Amniotic epithelial cell (primary cell): ENCODE results near the gene SIGLEC7.

ENCODE experiments used
- DNase-seq: peaks from one replicate; pipeline ENCODE4 v3.0.0-alpha.2; 2010; ENCODE audit warnings: low read depth

The SIGLEC7 gene

GRCh38 chr19:51119101-51119500 lies 23.0 kb upstream of the SIGLEC7 start:
- peak; percentile 35 for DNase-seq

DNA sequence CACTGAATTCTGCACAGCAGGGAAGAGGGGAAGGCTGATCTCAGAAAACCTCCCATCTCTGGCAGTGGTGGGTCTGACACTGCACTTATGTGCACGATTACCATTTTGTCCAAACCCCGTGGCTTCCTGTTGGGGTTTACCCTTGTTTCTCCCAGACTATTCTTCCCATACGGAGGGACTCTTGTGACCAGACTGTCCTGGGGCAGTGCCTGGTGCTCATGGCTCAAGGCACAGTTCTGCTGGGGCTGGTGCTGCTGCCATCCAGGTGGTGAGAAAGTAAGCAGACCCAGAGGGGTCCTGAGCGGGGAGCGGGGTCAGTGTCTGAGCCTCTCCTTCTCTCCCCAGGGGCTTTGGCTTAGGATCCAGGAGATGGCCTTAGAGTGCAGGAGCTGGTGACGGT lies 22.5 kb upstream of the SIGLEC7 start:
- DNase-seq: no peak

GRCh38 chr19:51120160-51120559 lies 21.9 kb upstream of the SIGLEC7 start:
- DNase-seq: no peak

DNA sequence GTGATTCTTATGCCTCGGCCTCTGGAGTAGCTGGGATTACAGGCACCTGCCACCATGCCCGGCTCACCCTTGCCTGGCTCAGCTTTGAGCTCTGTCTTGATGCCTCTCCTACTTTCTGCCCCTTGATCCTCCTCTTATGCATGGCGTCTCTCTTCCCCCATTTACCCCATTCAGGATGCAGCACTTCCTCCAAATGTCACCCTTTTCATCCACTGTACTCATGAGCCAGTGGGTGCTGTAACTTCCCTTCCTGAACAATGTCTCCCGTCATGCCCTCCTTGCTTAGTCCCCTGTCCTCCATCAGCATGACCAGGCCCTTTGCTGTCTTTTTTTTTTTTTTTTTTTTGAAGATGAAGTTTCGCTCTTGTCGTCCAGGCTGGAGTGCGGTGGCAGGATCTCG lies 20.8 kb upstream of the SIGLEC7 start:
- no peak for DNase-seq

DNA sequence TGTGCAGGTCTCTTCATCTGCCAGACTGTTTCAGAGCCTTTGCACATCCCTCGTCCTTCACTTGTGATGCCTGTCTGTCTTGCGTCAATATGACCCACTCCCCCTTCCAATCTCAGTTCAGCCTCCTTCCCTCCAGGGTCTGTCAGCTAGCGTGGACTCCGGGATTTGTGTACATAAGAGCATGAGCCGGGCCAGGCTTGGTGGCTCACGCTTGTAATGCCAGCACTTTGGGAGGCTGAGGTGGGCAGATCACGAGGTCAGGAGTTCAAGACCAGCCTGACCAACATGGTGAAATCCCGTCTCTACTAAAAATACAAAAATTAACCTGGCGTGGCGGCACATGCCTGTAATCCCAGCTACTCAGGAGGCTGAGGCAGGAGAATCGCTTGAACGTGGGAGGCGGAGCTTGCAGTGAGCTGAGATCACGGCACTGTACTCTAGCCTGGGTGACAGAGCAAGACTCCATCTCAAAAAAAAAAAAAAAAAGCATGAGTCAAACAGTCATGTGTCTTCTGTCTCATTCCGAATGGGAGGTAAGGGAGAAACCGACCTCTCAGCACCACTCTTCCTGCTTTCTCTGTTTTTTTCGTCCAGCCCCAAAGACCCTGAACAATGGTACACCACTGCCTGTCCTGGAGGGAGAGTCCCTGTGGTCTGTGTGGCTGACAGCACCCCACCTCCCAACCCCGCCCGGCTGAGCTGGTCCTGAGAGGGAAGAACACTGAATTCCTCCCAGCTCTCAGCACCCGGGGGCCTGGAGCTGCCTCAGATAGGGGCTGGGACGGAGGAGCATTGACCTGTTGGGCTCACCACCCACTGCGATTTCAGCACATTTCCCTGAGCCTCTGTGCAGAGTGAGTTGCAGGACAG lies 19.8 kb upstream of the SIGLEC7 start:
- DNase-seq: peak; percentile 80

GRCh38 chr19:51123381-51123800 lies 18.7 kb upstream of the SIGLEC7 start:
- peak; percentile 36 for DNase-seq

DNA sequence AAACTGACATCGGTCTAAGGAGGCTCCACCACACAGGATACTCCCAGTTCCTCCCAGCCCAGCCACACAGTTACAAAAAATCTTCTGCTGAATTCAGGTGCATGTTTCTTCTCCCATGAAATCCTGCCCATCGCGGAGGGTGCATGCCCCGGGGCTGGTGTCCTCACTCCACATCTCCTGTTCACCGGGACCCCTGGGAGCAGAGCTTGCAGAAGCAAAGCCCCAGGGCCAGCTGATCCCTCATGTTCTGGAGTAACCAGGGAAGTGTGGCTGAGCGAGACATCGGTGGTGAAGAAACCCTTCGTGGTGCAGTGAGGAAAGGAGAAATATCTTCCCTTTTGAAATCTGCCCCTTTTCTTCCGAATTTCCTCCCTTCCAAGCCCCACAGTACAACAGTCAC lies 18.3 kb upstream of the SIGLEC7 start:
- no peak for DNase-seq

DNA sequence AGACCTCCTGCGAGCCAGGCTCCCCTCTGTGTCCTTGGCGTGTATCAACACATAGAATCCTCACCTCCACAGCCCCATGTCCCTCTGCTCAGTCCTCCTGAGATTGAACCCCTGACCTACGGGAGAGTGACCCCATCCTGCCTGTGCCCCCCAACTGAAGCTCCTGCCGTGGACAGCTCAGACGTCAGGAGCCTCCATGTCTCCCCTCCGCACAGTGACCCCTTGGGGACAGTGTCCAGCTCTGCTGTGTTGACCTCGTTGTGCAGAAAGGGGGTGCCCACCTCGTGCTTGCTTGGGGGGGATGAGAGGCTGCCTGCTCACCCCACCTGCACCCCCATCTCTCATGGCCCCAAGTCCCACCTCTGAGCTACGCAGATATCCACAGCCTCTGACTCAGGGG lies 17.9 kb upstream of the SIGLEC7 start:
- DNase-seq: no peak

GRCh38 chr19:51124729-51125128 lies 17.4 kb upstream of the SIGLEC7 start, which contains the start of gene SIGLEC9:
TSS of gene SIGLEC9 (plus strand) at chr19:51124906. CDS start at chr19:51124975, 69 bp downstream.
- no peak for DNase-seq

GRCh38 chr19:51125421-51126075 lies 16.6 kb upstream of the SIGLEC7 start:
- no peak for DNase-seq

GRCh38 chr19:51127032-51127431 lies 15.1 kb upstream of the SIGLEC7 start:
- no peak for DNase-seq

DNA sequence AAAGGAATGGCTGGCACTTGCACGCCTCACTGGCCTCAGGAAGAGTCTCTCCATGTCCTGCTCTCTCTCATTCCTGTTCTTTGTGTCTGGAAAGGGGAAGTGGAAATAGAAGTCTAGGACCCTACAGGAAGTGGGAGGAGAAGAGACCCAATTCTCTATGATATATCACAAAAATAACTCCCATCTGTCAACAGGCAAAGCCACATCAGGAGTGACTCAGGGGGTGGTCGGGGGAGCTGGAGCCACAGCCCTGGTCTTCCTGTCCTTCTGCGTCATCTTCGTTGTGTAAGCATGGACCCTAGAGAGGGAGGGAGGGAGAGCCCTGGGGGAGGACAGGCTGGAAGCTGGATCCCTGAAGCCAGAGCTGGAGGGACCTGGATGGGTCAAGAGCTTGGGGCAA lies 14.3 kb upstream of the SIGLEC7 start:
- peak; percentile 89 for DNase-seq

DNA sequence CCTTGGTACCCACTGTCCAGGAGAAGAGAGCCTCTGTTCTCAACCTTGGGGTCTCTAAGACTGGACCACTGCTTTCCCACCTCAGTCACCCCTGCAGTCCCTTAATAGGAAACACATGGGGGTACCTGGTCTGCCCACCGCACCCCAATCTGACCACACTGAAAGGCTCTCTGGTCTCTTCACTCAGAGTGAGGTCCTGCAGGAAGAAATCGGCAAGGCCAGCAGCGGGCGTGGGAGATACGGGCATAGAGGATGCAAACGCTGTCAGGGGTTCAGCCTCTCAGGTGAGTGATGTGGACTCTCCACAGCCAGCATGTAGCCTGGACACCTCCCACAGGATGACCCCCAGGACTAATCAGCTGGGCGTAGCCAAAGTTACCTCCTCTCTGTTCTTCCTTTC lies 13.9 kb upstream of the SIGLEC7 start:
- DNase-seq: no peak

GRCh38 chr19:51129716-51130115 lies 12.4 kb upstream of the SIGLEC7 start:
- DNase-seq: peak; percentile 62

GRCh38 chr19:51131780-51132680 lies 10.1 kb upstream of the SIGLEC7 start:
- DNase-seq: peak; percentile 99

DNA sequence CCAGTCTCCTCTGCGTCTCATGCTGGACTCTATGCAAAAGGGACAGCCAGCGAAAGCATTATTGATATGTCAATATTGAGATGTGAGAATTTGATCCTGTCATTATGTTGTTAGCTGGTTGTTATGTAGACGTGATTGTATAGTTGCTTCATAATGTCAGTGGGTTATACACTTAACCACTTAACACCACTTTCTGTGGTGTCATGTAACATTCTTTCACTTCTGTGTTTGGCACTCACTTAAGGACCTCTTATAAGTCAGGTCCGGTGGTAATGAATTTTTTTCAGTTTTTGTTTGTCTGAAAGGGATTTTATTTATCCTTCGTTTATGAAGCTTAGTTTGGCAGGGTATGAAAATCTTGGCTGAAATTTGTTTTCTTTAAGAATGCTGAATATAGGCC lies 7.1 kb upstream of the SIGLEC7 start:
- DNase-seq: no peak

DNA sequence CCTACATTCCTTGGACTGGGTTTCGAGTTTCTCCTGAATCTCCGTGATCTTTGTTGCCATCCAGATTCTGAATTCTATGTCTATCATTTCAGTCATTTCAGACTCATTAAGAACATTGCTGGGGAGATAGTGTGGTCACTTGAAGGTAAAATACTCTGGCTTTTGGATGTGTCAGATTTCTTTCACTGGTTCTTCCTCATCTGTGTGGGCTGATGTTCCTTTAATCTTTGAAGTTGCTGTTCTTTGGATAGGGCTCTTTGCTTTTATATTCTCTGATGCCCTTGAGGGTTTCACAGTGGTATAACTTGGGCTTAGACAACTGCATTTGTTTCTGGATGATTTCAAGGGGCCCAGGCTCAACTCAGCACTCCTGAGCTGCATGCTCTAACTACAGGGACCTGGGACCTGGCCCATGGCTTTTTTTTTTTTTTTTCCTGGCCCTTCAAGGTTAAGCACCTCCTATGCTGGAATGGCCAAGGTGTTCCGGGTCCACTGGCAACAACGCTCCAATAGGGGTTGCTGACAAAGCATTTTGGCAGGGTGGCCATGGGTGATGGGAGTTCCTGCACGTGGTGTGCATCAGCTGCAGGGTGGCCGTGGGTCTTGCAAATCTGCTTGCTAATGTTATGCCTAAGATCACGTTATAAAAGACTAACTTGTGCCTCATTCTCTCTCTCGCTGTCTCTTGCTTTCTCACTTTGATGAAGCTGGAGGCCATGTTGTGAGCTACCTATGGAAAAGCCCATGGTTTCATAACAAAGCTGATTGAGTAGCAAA lies 5.9 kb upstream of the SIGLEC7 start:
- no peak for DNase-seq

DNA sequence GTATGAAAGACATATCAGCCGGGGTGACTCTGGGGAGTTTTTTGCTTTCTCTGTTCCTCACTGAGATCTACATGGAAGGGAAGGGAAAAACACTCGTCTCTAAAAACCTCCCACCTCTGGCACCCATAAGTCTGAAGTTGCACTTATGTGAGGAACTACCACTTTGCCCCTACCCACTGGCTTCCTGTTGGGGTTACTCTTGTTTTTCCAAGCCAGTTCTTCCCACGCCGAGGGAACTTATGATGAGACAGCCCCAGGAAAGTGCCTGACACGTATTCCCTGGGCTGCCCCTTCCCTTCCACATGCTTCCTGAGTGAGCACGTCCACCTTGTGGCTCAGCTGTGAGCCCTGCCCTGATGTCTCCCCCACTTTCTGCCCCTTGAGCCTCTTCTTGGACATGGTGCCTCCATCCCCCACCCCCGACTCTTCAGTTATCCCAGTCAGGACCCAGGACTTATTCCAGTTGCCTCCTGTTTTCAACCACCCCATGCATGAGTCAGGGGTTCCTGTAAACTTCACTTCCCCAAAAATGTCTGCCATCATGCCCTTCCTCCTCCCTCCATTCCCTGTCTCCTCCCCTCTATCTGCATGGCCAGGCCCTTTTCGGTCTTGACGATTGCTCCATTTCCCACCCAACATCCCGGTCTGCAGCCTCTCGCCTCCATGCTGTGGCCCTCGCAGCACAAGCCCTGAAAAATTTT lies 5.1 kb upstream of the SIGLEC7 start:
- no peak for DNase-seq

- DNase-seq: no peak
Measured at GRCh38 chr19:51137792-51138425, 4.2 kb upstream of the SIGLEC7 start.

DNA sequence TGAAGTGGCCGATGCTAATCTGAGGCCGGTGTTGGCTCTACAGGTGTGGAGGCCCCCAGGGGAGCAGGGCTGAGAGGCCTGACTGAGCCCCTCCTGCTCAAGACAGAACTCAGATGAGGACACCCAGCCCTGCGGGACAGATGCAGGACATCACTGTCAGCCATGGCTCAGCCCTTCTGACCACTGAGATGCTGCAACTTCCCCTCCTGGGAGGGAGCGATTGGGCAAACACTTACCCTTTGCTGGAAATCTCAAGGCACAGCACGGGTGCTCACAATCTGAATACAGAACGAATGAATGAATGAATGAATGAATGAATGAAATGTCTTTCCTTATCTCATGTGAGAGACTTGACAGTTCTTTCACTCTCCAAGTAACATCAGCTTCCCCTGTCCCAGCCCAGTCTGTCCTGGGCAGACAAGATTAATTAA lies 3.5 kb upstream of the SIGLEC7 start:
- DNase-seq: no peak
